ENCODE data around the gene CGN. TPM values are rescaled to one million over a fixed set of nuclear protein-coding genes. Genes with fewer than 3 reads are reported as not detected.

The CGN gene
- total RNA-seq, 2 donors from 2014 or later, result 2.3 TPM; not detected in 1

GRCh38 chr1:151515265-151515664 lies 4.1 kb downstream of the CGN start:
- H3K27ac ChIP-seq, result no peak overlapping the region
- H3K4me3 ChIP-seq, result no peak overlapping the region
- DNase-seq (ENCODE audit: low spot score), result no peak
- ATAC-seq (ENCODE audit: insufficient number of reproducible peaks, low FRiP score, low read depth), result no peak
- H3K36me3 ChIP-seq, result no peaks in the 10 kb centered on the region
- H3K4me1 ChIP-seq (ENCODE audit: control insufficient read depth in 1 of 2, low read depth in 2 of 2), result peaks cover 8 to 20% of the 10 kb centered on the region in 2 donors
- TF ChIP-seq CTCF (IDR thresholded peaks at IDR 0.05), result no peak
- H3K9me3 ChIP-seq, result no peaks in the 10 kb centered on the region
- no peaks in the 10 kb centered on the region for H3K27me3 ChIP-seq (replicated peaks; ENCODE audit: insufficient read depth)

GRCh38 chr1:151516031-151516511 lies 4.9 kb downstream of the CGN start:
- no peak overlapping the region for H3K4me3 ChIP-seq
- H3K27ac ChIP-seq, result no peak overlapping the region
- no peaks in the 10 kb centered on the region for H3K36me3 ChIP-seq
- H3K27me3 ChIP-seq (replicated peaks; ENCODE audit: insufficient read depth), result no peaks in the 10 kb centered on the region
- H3K9me3 ChIP-seq, result no peaks in the 10 kb centered on the region
- ATAC-seq (ENCODE audit: insufficient number of reproducible peaks, low FRiP score, low read depth), result no peak
- no peak for DNase-seq (ENCODE audit: low spot score)
- H3K4me1 ChIP-seq (ENCODE audit: control insufficient read depth in 1 of 2, low read depth in 2 of 2), result peaks cover 8 to 14% of the 10 kb centered on the region in 2 donors
- no peak for TF ChIP-seq CTCF (IDR thresholded peaks at IDR 0.05)

- Histone ChIP-seq H3K27me3 (replicated peaks; ENCODE audit: insufficient read depth) (no peaks in the 10 kb centered on the region), H3K4me3 (no peak overlapping the region), H3K4me1 (ENCODE audit: control insufficient read depth in 1 of 2, low read depth in 2 of 2) (no peaks in the 10 kb centered on the region), H3K9me3 (no peaks in the 10 kb centered on the region), H3K36me3 (no peaks in the 10 kb centered on the region), H3K27ac (no peak overlapping the region)
- TF ChIP-seq CTCF (IDR thresholded peaks at IDR 0.05), result no peak
- DNase-seq (ENCODE audit: low spot score) (no peak), ATAC-seq (ENCODE audit: insufficient number of reproducible peaks, low FRiP score, low read depth) (no peak)
These were observed 7.2 kb downstream of the CGN start for GRCh38 chr1:151518431-151518830.

- Histone ChIP-seq H3K4me1 (ENCODE audit: control insufficient read depth in 1 of 2, low read depth in 2 of 2) (no peaks in the 10 kb centered on the region), H3K4me3 (no peak overlapping the region), H3K27me3 (replicated peaks; ENCODE audit: insufficient read depth) (no peaks in the 10 kb centered on the region), H3K36me3 (no peaks in the 10 kb centered on the region), H3K27ac (no peak overlapping the region), H3K9me3 (no peaks in the 10 kb centered on the region)
- TF ChIP-seq CTCF (IDR thresholded peaks at IDR 0.05), result no peak
- ATAC-seq (ENCODE audit: insufficient number of reproducible peaks, low FRiP score, low read depth) (no peak), DNase-seq (ENCODE audit: low spot score) (no peak)
These were observed 7.7 kb downstream of the CGN start for GRCh38 chr1:151518936-151519335.

- no peak overlapping the region for H3K4me3 ChIP-seq
- no peak for ATAC-seq (ENCODE audit: insufficient number of reproducible peaks, low FRiP score, low read depth)
These were observed 8.5 kb downstream of the CGN start for GRCh38 chr1:151519667-151520066.

More at GRCh38 chr1:151519667-151520066, 8.5 kb downstream of the CGN start:
- Histone ChIP-seq H3K27me3 (replicated peaks; ENCODE audit: insufficient read depth) (no peaks in the 10 kb centered on the region), H3K9me3 (no peaks in the 10 kb centered on the region), H3K36me3 (no peaks in the 10 kb centered on the region), H3K4me1 (ENCODE audit: control insufficient read depth in 1 of 2, low read depth in 2 of 2) (no peaks in the 10 kb centered on the region), H3K27ac (no peak overlapping the region)
- TF ChIP-seq CTCF (IDR thresholded peaks at IDR 0.05), result no peak
- DNase-seq (ENCODE audit: low spot score), result no peak

Data from thoracic aorta (tissue), 2 donors.